NCI-H1930 (cell line): ENCODE results near the gene SLC16A11.
A peak's percentile ranks its signal among the peaks of the same experiment; 100 is the strongest.
"Not testable (repeated sequence)": the region's sequence is repeated elsewhere in the genome, so short reads cannot be mapped to it uniquely, and the experiment has no call there.

ENCODE experiments used
- DNase-seq, 2 experiments: peaks; one replicate each; lab custom pipeline; 2025; lab: John Stamatoyannopoulos, UW

SLC16A11 gene

GRCh38 chr17:7058831-7059447 is 15.0 kb upstream of the SLC16A11 start:
- no peak for DNase-seq

DNA sequence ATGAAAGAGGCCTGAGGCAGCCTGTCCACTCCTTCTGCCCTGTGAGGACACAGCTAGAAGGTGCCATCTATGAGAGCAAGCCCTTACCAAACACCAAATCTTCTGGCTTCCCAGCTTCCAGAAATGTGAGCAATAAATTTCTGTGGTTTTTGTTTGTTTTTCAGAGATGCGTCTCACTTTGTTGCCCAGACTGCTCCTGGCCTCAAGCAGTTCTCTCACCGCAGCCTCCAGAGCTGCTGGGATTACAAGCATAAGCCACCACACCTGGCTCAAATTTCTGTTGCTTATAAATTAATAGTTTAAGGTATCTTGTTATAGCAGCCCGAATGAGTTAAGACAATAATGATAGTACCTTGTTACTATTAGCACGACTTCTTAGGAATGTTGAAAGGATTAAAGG is 12.5 kb upstream of the SLC16A11 start:
- no peak for DNase-seq

- not testable (repeated sequence) for DNase-seq
Measured at GRCh38 chr17:7050583-7050982, 6.7 kb upstream of the SLC16A11 start.

GRCh38 chr17:7048968-7049367 is 5.1 kb upstream of the SLC16A11 start:
- DNase-seq, result no peak

- DNase-seq, result no peak
Measured at GRCh38 chr17:7047566-7047965, 3.7 kb upstream of the SLC16A11 start.

GRCh38 chr17:7046725-7047397 is 3.0 kb upstream of the SLC16A11 start:
- DNase-seq, result not testable (repeated sequence)

DNA sequence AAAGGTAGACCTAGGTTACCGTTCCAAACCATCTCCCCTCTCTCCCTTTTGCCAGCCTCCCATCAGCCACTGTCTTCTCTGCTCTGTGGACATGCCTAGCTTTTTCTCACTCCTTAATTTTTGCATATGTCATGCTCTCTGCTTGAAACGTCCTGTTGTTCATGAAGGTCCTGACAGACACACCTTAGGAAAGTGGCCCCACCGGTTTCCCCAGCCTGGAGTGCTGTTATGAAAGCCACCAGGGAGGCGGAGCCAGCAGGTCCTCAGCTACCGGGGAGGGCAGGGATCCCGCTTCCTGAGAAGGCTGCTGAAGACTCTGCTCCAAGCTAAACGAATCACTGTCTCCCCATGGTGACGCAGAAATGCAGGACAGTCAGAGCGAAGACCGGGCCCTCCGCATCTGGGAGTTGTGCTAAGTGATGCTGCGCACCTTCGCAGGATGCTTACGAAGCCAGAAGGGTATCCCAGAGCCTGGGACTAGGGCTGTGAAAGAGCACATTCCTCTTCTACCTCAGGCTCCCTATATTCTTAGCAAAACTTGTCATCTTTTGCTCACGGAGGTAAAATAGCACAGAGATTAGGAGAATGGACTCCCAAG is 2.3 kb upstream of the SLC16A11 start:
- no peak for DNase-seq

- DNase-seq, result peak; percentile 27 to 60
Measured at GRCh38 chr17:7045492-7046126, 1.7 kb upstream of the SLC16A11 start.

DNA sequence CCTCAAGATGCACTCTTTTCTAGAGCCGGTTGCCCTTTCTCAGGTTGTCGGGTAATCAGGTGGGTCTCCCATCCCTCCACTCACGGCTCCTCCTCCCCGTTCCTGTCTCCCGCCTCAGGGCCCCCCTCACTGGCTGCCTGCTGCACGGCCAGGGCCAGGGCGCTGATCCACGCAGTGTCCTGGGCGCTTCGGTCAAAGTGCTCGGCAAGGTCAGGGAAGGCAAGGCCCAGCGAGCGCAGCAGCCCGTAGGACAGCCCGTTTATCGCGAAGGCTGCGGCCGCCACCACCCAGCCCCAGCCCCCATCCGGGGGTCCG is 753 bp downstream of the SLC16A11 start:
- DNase-seq, result no peak

GRCh38 chr17:7042501-7043181 is 1.3 kb downstream of the SLC16A11 start:
- DNase-seq, result no peak

DNA sequence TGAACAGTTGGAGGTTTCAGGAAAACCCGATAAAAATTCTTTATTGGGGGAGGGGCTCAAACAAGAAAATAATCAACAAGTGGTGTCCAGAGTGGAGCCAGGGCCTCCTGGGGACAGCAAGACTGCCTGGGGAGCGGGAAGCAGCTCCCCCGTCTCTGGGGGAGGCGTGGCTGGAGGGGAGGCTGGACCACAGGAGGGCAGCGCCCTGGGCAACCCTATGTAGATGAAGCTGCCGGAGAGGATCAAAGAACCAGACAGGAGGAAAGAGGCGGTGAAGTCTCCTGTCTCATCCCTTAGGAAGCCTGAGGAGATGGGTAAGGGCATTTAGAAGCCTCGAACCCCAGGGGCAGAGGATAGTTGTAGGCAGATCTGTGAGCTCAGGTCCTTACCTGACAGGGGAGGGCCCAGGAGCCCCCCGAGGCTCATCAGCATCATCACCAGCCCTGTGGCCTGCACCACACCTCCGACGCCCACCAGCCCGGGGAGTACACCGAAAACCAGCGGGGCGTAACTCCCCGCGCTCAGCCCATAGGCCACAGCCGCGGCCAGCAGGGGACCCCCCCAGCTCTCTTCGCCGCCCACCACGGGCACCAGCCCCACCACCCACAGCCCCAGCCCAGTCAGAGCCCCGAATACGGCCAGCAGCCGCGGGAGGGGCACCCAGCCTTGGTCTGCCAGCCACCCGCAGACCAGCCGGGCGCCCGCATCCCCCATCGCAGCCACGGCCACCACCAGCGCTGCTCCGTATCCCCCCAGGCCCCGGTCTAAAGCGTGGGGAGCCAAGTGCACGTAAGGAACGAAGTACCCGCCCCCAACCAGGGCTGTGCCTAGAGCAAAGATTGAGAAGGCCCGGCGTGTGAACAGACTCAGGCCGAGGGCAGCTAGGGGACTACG is 2.0 kb downstream of the SLC16A11 start:
- DNase-seq, result no peak

- no peak for DNase-seq
Measured at GRCh38 chr17:7039832-7040231, 4.1 kb downstream of the SLC16A11 start.

DNA sequence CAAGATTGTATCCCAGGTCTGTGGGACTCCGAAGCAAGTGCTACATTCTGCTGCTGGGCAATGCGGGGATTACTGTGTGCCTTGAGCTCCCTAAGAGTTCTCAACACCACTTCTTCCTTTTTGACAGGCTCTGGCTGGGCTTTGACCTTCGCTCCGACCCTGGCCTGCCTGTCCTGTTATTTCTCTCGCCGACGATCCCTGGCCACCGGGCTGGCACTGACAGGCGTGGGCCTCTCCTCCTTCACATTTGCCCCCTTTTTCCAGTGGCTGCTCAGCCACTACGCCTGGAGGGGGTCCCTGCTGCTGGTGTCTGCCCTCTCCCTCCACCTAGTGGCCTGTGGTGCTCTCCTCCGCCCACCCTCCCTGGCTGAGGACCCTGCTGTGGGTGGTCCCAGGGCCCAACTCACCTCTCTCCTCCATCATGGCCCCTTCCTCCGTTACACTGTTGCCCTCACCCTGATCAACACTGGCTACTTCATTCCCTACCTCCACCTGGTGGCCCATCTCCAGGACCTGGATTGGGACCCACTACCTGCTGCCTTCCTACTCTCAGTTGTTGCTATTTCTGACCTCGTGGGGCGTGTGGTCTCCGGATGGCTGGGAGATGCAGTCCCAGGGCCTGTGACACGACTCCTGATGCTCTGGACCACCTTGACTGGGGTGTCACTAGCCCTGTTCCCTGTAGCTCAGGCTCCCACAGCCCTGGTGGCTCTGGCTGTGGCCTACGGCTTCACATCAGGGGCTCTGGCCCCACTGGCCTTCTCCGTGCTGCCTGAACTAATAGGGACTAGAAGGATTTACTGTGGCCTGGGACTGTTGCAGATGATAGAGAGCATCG is 5.6 kb downstream of the SLC16A11 start:
- DNase-seq, result no peak

- DNase-seq, result peak; percentile 90 to 91
Measured at GRCh38 chr17:7035591-7036368, 8.1 kb downstream of the SLC16A11 start, which contains the start of gene SLC16A13. Gene SLC16A13, plus strand, starts transcription at chr17:7036015. Its CDS starts 368 bp downstream, at chr17:7036383.

DNA sequence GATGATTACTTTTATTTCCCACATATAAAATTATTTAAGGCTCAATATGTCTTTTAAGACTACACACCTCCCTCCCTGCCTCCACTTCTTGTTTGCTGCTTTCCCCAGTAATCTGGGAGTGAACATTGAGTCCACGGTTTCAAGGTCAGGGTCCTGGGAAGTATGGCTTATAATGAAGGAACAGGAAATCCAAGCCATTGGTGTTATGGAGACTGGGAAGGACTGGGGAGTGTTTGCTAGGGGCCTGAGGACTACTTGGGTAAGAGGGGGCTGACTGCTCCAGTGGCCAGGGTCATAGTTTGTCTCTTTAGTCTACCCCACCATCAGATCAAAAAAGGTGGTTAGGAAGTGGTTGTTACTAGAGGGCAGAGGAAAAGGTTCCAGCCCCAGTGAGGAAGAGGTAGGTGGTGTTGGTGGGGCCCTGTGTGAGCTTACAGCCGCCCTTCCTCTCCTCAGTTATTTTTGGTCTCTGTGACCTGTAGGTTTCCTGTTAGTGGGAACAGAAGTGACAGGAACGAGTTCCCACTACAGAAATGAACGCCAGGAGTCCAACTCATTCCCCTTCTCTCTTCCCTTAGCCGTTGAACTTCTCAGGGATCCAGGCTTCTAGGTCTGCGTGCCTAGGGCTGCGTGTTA is 8.8 kb downstream of the SLC16A11 start:
- no peak for DNase-seq

DNA sequence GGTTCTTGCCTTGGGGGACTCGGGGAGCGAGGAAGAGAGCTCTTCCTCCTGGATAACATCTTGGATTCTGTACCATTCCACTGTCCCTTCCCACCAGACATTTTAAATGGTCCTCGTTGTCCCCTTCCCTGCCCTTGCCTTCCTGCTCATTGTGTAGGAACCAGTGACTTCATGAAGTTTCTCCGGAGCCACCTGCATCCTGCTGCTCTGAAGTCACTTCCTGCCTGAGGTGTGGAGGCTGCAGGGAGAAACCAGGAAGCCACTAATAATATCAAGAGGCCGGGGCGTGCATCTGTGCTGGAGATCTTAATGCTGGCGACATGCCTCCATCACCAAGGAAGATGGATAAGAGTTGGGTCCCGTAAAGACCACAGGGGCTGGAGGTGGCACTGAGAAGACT is 14.2 kb downstream of the SLC16A11 start:
- no peak for DNase-seq

DNA sequence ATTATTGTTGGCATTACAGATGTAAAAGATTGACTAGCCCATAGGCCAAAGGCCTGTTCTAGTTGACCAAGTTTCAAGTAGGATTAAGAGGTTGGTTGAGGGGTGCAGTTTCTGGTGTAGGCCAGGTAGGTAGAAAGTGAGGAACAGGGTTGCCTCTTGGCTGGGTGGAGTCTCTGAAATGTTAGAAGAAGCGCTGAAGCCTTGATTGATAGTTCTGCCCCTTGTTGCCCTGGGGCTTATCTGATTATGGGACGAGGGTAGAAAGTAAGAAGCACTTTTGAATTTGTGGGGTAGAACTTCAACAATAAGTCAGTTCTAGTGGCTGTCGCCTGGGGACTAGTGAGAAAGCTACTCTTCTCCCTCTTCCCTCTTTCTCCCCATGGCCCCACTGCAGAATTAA is 14.8 kb downstream of the SLC16A11 start:
- DNase-seq, result no peak

DNA sequence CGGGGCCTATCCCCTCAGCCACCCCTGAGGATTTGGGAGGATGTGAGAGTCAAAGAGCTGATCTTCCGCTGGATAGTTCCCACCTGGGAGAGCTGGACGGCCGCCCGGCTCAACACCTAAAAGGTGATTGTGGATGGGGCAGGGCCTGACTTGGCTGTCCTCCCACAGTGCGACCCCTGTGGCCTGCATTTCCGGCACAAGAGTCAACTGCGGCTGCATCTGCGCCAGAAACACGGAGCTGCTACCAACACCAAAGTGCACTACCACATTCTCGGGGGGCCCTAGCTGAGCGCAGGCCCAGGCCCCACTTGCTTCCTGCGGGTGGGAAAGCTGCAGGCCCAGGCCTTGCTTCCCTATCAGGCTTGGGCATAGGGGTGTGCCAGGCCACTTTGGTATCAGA is 16.6 kb downstream of the SLC16A11 start:
- no peak for DNase-seq

- no peak for DNase-seq
Measured at GRCh38 chr17:7026471-7027115, 17.3 kb downstream of the SLC16A11 start.
